ENCODE results near the gene RNASE12.

DNA sequence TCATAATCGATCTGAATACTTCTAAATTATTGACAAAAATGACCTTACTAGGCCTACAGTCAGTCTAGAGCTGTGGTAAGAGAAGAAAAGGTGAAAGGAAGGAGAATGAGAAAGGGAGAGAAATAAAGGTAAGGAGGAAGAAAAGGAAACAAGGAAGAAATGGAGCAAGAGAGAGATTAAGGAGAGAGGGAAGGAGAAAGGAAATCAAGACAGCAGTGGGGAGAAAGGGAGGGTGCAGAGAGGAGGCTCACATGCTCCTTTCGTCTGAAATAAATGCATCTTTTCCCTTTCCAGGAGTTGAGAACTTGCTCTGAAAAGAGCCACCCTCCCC is 34.0 kb downstream of the RNASE12 start:
- TF ChIP-seq TAF1 (IDR thresholded peaks at IDR 0.05; ENCODE audit: low read depth) (no peak), EZH2 (IDR thresholded peaks at IDR 0.05; ENCODE audit: borderline replicate concordance, insufficient read depth, low read length, poor library complexity, severe bottlenecking) (no peak), EP300 (conservative IDR thresholded peaks at IDR 0.05; ENCODE audit: poor library complexity, severe bottlenecking) (no peak), POLR2AphosphoS5 (IDR thresholded peaks at IDR 0.05) (no peak), RAD21 (conservative IDR thresholded peaks at IDR 0.05) (no peak)
- TF ChIP-seq, protein P1, sequence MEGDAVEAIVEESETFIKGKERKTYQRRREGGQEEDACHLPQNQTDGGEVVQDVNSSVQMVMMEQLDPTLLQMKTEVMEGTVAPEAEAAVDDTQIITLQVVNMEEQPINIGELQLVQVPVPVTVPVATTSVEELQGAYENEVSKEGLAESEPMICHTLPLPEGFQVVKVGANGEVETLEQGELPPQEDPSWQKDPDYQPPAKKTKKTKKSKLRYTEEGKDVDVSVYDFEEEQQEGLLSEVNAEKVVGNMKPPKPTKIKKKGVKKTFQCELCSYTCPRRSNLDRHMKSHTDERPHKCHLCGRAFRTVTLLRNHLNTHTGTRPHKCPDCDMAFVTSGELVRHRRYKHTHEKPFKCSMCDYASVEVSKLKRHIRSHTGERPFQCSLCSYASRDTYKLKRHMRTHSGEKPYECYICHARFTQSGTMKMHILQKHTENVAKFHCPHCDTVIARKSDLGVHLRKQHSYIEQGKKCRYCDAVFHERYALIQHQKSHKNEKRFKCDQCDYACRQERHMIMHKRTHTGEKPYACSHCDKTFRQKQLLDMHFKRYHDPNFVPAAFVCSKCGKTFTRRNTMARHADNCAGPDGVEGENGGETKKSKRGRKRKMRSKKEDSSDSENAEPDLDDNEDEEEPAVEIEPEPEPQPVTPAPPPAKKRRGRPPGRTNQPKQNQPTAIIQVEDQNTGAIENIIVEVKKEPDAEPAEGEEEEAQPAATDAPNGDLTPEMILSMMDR (IDR thresholded peaks at IDR 0.05; ENCODE audit: poor library complexity, severe bottlenecking): no peak
- TF ChIP-seq, protein P2, sequence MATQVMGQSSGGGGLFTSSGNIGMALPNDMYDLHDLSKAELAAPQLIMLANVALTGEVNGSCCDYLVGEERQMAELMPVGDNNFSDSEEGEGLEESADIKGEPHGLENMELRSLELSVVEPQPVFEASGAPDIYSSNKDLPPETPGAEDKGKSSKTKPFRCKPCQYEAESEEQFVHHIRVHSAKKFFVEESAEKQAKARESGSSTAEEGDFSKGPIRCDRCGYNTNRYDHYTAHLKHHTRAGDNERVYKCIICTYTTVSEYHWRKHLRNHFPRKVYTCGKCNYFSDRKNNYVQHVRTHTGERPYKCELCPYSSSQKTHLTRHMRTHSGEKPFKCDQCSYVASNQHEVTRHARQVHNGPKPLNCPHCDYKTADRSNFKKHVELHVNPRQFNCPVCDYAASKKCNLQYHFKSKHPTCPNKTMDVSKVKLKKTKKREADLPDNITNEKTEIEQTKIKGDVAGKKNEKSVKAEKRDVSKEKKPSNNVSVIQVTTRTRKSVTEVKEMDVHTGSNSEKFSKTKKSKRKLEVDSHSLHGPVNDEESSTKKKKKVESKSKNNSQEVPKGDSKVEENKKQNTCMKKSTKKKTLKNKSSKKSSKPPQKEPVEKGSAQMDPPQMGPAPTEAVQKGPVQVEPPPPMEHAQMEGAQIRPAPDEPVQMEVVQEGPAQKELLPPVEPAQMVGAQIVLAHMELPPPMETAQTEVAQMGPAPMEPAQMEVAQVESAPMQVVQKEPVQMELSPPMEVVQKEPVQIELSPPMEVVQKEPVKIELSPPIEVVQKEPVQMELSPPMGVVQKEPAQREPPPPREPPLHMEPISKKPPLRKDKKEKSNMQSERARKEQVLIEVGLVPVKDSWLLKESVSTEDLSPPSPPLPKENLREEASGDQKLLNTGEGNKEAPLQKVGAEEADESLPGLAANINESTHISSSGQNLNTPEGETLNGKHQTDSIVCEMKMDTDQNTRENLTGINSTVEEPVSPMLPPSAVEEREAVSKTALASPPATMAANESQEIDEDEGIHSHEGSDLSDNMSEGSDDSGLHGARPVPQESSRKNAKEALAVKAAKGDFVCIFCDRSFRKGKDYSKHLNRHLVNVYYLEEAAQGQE (IDR thresholded peaks at IDR 0.05; ENCODE audit: borderline replicate concordance): no peak
